Measurements from ENCODE around the gene ELFN1.

Gene ELFN1

DNA sequence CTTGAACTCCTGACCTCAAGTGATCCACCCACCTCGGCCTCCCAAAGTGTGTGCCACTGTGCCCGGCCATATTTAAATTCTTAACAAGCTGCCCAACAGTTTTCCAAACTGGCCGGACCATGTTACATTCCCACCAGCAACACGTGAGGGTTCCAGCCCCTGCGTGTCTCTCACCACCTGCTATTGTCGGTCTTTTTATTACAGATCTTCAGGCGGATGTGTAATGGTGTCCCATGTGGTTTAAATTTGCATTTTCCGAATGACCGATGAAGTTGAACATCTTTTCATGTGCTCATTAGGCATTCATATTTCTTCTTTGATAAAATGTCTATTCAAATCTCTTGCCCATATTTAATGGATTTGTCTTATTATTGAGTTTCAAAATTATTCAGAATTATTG is 11.5 kb downstream of the ELFN1 start:
- CTCF ChIA-PET = no interaction called here
- 98% methylated on average over 7 of the region's 9 CpGs for WGBS (ENCODE audit: insufficient coverage)

GRCh38 chr7:1685000-1685624 is 15.0 kb downstream of the ELFN1 start:
- H3K27ac ChIP-seq (ENCODE audit: insufficient read depth in 1 of 2, low read depth in 1 of 2, low read length in 2 of 2, poor library complexity in 1 of 2, severe bottlenecking in 2 of 2) = no peak overlapping the region
- DNase-seq = no peak
- H3K4me1 ChIP-seq (ENCODE audit: control extremely low read depth in 1 of 4, control insufficient read depth in 4 of 4, insufficient read depth in 4 of 4, low read length in 3 of 4) = no peaks in the 10 kb centered on the region
- no peak overlapping the region for H3K4me3 ChIP-seq (ENCODE audit: control insufficient read depth in 1 of 7, extremely low read depth in 1 of 7, insufficient read depth in 4 of 7, low read depth in 2 of 7, low read length in 6 of 7)
- H3K27me3 ChIP-seq (replicated peaks in 2 of 5; ENCODE audit: control insufficient read depth in 4 of 5, insufficient read depth in 5 of 5, low read length in 4 of 5) = peaks cover 0 to 3% (median 0%) of the 10 kb centered on the region in 5 experiments
- H3K9me3 ChIP-seq (ENCODE audit: control extremely low read depth in 1 of 5, control insufficient read depth in 4 of 5, insufficient read depth in 2 of 5, low read depth in 1 of 5, low read length in 4 of 5) = peaks cover 8 to 29% (median 9%) of the 10 kb centered on the region in 5 experiments
- ChIA-PET POLR2A (no interaction called here), CTCF (interaction anchor here (0.6 kb wide), 1 partner anchor 257 kb away, joined by 3 read pairs; no protein-coding TSS in a partner anchor)
- no peaks in the 10 kb centered on the region for H3K36me3 ChIP-seq (ENCODE audit: control insufficient read depth in 4 of 4, insufficient read depth in 4 of 4, low read length in 3 of 4)
- no CpG with 5 or more reads among the region's 1 CpG for WGBS (ENCODE audit: insufficient coverage)

More for the DNA sequence above, 11.5 kb downstream of the ELFN1 start:
- H3K36me3 ChIP-seq (ENCODE audit: control insufficient read depth in 4 of 4, insufficient read depth in 4 of 4, low read length in 3 of 4) = no peaks in the 10 kb centered on the region
- H3K9me3 ChIP-seq (ENCODE audit: control extremely low read depth in 1 of 5, control insufficient read depth in 4 of 5, insufficient read depth in 2 of 5, low read depth in 1 of 5, low read length in 4 of 5) = peaks cover 8 to 29% (median 9%) of the 10 kb centered on the region in 5 experiments
- no peak overlapping the region for H3K27ac ChIP-seq (ENCODE audit: insufficient read depth in 1 of 2, low read depth in 1 of 2, low read length in 2 of 2, poor library complexity in 1 of 2, severe bottlenecking in 2 of 2)
- POLR2A ChIA-PET = no interaction called here
- H3K4me3 ChIP-seq (ENCODE audit: control insufficient read depth in 1 of 7, extremely low read depth in 1 of 7, insufficient read depth in 4 of 7, low read depth in 2 of 7, low read length in 6 of 7) = no peak overlapping the region
- no peak for DNase-seq
- H3K27me3 ChIP-seq (replicated peaks in 2 of 5; ENCODE audit: control insufficient read depth in 4 of 5, insufficient read depth in 5 of 5, low read length in 4 of 5) = peaks cover 0 to 15% (median 2%) of the 10 kb centered on the region in 5 experiments
- no peaks in the 10 kb centered on the region for H3K4me1 ChIP-seq (ENCODE audit: control extremely low read depth in 1 of 4, control insufficient read depth in 4 of 4, insufficient read depth in 4 of 4, low read length in 3 of 4)

- Histone ChIP-seq H3K36me3 (ENCODE audit: control insufficient read depth in 4 of 4, insufficient read depth in 4 of 4, low read length in 3 of 4) (no peaks in the 10 kb centered on the region), H3K9me3 (ENCODE audit: control extremely low read depth in 1 of 5, control insufficient read depth in 4 of 5, insufficient read depth in 2 of 5, low read depth in 1 of 5, low read length in 4 of 5) (peaks cover 4 to 22% (median 5%) of the 10 kb centered on the region in 5 experiments), H3K4me3 (ENCODE audit: control insufficient read depth in 1 of 7, extremely low read depth in 1 of 7, insufficient read depth in 4 of 7, low read depth in 2 of 7, low read length in 6 of 7) (no peak overlapping the region), H3K27me3 (replicated peaks in 2 of 5; ENCODE audit: control insufficient read depth in 4 of 5, insufficient read depth in 5 of 5, low read length in 4 of 5) (peaks cover 0 to 6% (median 0%) of the 10 kb centered on the region in 5 experiments), H3K4me1 (ENCODE audit: control extremely low read depth in 1 of 4, control insufficient read depth in 4 of 4, insufficient read depth in 4 of 4, low read length in 3 of 4) (no peaks in the 10 kb centered on the region), H3K27ac (ENCODE audit: insufficient read depth in 1 of 2, low read depth in 1 of 2, low read length in 2 of 2, poor library complexity in 1 of 2, severe bottlenecking in 2 of 2) (no peak overlapping the region)
- ChIA-PET CTCF (no interaction called here), POLR2A (no interaction called here)
- no peak for DNase-seq
These were observed 18.5 kb downstream of the ELFN1 start for GRCh38 chr7:1688542-1688941.

GRCh38 chr7:1689311-1689710 is 19.2 kb downstream of the ELFN1 start:
- no peak overlapping the region for H3K27ac ChIP-seq (ENCODE audit: insufficient read depth in 1 of 2, low read depth in 1 of 2, low read length in 2 of 2, poor library complexity in 1 of 2, severe bottlenecking in 2 of 2)
- POLR2A ChIA-PET = no interaction called here
- WGBS (ENCODE audit: insufficient coverage) = 100% methylated on average over 3 of the region's 3 CpGs
- peaks cover 0 to 15% (median 1%) of the 10 kb centered on the region in 5 experiments for H3K9me3 ChIP-seq (ENCODE audit: control extremely low read depth in 1 of 5, control insufficient read depth in 4 of 5, insufficient read depth in 2 of 5, low read depth in 1 of 5, low read length in 4 of 5)
- peaks cover 0 to 6% (median 0%) of the 10 kb centered on the region in 5 experiments for H3K27me3 ChIP-seq (replicated peaks in 2 of 5; ENCODE audit: control insufficient read depth in 4 of 5, insufficient read depth in 5 of 5, low read length in 4 of 5)
- CTCF ChIA-PET = no interaction called here
- no peak for DNase-seq
- H3K36me3 ChIP-seq (ENCODE audit: control insufficient read depth in 4 of 4, insufficient read depth in 4 of 4, low read length in 3 of 4) = no peaks in the 10 kb centered on the region
- no peaks in the 10 kb centered on the region for H3K4me1 ChIP-seq (ENCODE audit: control extremely low read depth in 1 of 4, control insufficient read depth in 4 of 4, insufficient read depth in 4 of 4, low read length in 3 of 4)
- no peak overlapping the region for H3K4me3 ChIP-seq (ENCODE audit: control insufficient read depth in 1 of 7, extremely low read depth in 1 of 7, insufficient read depth in 4 of 7, low read depth in 2 of 7, low read length in 6 of 7)

DNA sequence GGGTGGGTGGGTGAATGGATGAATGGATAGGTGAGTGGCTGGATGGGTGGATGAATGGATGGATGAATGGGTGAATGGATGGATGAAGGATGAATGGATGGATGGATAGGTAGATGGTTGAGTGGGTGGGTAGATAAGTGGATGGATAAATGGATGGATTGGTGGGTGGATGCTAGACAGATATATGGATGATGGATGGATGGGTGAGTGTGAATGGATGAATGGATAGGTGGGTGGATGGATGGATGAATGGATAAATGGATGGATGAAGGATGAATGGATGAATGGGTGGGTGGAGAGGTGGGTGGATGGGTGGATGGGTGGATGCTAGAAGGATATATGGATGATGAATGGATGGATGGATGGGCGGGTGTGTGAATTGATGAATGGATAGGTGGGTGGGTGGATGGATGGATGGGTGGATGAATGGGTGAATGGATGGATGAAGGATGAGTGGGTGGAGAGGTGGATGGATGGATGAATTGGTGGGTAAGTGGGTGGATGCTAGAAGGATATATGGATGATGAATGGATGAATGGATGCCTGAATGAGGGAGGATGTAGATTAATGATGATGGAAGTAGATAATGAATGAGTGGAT is 20.4 kb downstream of the ELFN1 start:
- Histone ChIP-seq H3K9me3 (ENCODE audit: control extremely low read depth in 1 of 5, control insufficient read depth in 4 of 5, insufficient read depth in 2 of 5, low read depth in 1 of 5, low read length in 4 of 5) (peaks cover 0 to 7% (median 0%) of the 10 kb centered on the region in 5 experiments), H3K27me3 (replicated peaks in 2 of 5; ENCODE audit: control insufficient read depth in 4 of 5, insufficient read depth in 5 of 5, low read length in 4 of 5) (peaks cover 0 to 6% (median 2%) of the 10 kb centered on the region in 5 experiments), H3K4me1 (ENCODE audit: control extremely low read depth in 1 of 4, control insufficient read depth in 4 of 4, insufficient read depth in 4 of 4, low read length in 3 of 4) (no peaks in the 10 kb centered on the region), H3K36me3 (ENCODE audit: control insufficient read depth in 4 of 4, insufficient read depth in 4 of 4, low read length in 3 of 4) (no peaks in the 10 kb centered on the region), H3K4me3 (ENCODE audit: control insufficient read depth in 1 of 7, extremely low read depth in 1 of 7, insufficient read depth in 4 of 7, low read depth in 2 of 7, low read length in 6 of 7) (no peak overlapping the region), H3K27ac (ENCODE audit: insufficient read depth in 1 of 2, low read depth in 1 of 2, low read length in 2 of 2, poor library complexity in 1 of 2, severe bottlenecking in 2 of 2) (no peak overlapping the region)
- CTCF ChIA-PET = no interaction called here
- whole genome bisulfite sequencing (ENCODE audit: insufficient coverage) = 100% methylated on average over 1 of the region's 1 CpG
- no peak for DNase-seq
- POLR2A ChIA-PET = no interaction called here

GRCh38 chr7:1691096-1691495 is 21.0 kb downstream of the ELFN1 start:
- H3K4me3 ChIP-seq (ENCODE audit: control insufficient read depth in 1 of 7, extremely low read depth in 1 of 7, insufficient read depth in 4 of 7, low read depth in 2 of 7, low read length in 6 of 7) = no peak overlapping the region
- H3K4me1 ChIP-seq (ENCODE audit: control extremely low read depth in 1 of 4, control insufficient read depth in 4 of 4, insufficient read depth in 4 of 4, low read length in 3 of 4) = no peaks in the 10 kb centered on the region
- peaks cover 0 to 7% (median 0%) of the 10 kb centered on the region in 5 experiments for H3K9me3 ChIP-seq (ENCODE audit: control extremely low read depth in 1 of 5, control insufficient read depth in 4 of 5, insufficient read depth in 2 of 5, low read depth in 1 of 5, low read length in 4 of 5)
- POLR2A ChIA-PET = no interaction called here
- no peak overlapping the region for H3K27ac ChIP-seq (ENCODE audit: insufficient read depth in 1 of 2, low read depth in 1 of 2, low read length in 2 of 2, poor library complexity in 1 of 2, severe bottlenecking in 2 of 2)
- CTCF ChIA-PET = no interaction called here
- DNase-seq = no peak
- no peaks in the 10 kb centered on the region for H3K36me3 ChIP-seq (ENCODE audit: control insufficient read depth in 4 of 4, insufficient read depth in 4 of 4, low read length in 3 of 4)
- H3K27me3 ChIP-seq (replicated peaks in 2 of 5; ENCODE audit: control insufficient read depth in 4 of 5, insufficient read depth in 5 of 5, low read length in 4 of 5) = peaks cover 0 to 6% (median 2%) of the 10 kb centered on the region in 5 experiments
- 95% methylated on average over 8 of the region's 8 CpGs for WGBS (ENCODE audit: insufficient coverage)

DNA sequence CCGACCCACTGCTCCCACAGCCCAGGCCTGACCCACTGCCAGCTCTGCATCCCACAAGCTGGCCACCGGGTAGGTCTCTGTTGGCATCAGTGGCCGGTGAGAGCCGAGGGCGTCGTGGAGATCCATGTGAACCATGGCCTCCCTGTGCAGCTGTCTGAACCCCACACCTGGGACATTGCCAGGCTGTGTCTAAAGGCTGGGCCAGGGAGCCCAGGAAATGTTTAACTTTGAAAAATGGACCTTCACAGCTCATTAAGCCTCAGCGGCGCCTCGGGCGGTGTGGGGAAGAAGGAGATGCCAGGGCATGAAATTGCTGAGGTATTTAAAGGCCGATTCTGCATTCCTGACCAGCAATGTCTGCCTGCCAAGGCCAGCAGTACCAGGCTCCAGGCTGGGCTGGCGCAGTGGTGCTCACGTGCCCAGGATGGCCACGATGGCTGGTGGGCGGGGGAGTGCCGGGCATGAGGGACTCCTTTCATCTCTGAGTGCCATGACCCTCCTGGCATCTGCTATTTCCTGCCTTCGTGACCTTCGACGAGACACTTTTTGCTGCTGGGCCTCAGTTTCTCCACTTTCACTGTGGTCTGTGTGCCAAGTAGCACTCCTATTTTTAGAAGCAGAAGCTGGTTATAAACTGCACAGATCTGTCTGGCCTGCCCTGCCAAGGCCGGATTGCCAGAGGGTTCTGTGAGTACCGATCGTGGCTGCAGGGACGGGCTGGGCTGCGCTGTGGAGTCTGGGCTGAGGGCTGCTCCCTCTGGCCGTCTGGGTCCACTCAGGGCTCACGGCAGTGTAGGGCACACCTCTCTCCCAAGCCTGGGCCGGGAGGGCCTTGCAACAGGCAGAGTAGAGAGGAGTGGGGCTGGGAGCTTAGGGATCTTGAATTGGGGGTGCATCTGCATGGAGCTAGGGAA is 21.8 kb downstream of the ELFN1 start:
- Histone ChIP-seq H3K9me3 (ENCODE audit: control extremely low read depth in 1 of 5, control insufficient read depth in 4 of 5, insufficient read depth in 2 of 5, low read depth in 1 of 5, low read length in 4 of 5) (peaks cover 0 to 6% (median 0%) of the 10 kb centered on the region in 5 experiments), H3K27me3 (replicated peaks in 2 of 5; ENCODE audit: control insufficient read depth in 4 of 5, insufficient read depth in 5 of 5, low read length in 4 of 5) (peaks cover 0 to 6% (median 2%) of the 10 kb centered on the region in 5 experiments), H3K36me3 (ENCODE audit: control insufficient read depth in 4 of 4, insufficient read depth in 4 of 4, low read length in 3 of 4) (no peaks in the 10 kb centered on the region), H3K4me1 (ENCODE audit: control extremely low read depth in 1 of 4, control insufficient read depth in 4 of 4, insufficient read depth in 4 of 4, low read length in 3 of 4) (no peaks in the 10 kb centered on the region), H3K4me3 (ENCODE audit: control insufficient read depth in 1 of 7, extremely low read depth in 1 of 7, insufficient read depth in 4 of 7, low read depth in 2 of 7, low read length in 6 of 7) (no peak overlapping the region), H3K27ac (ENCODE audit: insufficient read depth in 1 of 2, low read depth in 1 of 2, low read length in 2 of 2, poor library complexity in 1 of 2, severe bottlenecking in 2 of 2) (no peak overlapping the region)
- no peak for DNase-seq
- ChIA-PET POLR2A (no interaction called here), CTCF (no interaction called here)
- 95% methylated on average over 27 of the region's 27 CpGs for WGBS (ENCODE audit: insufficient coverage)
